Endodermal cell (in vitro differentiated cells): ENCODE results near the gene HOTAIR. TPM values are rescaled to one million over a fixed set of nuclear protein-coding genes. Genes with fewer than 3 reads are reported as not detected.

ENCODE experiments used
- DNase-seq: peaks from one replicate; pipeline ENCODE4 v3.0.0-alpha.2; 2017
- H3K27ac ChIP-seq: 2 replicates; pipeline ENCODE4 v1.5.1; 2013; ENCODE audit warnings: mild to moderate bottlenecking, low read depth, low read length, moderate library complexity
- H3K27me3 ChIP-seq: 2 replicates; pipeline ENCODE4 v1.6.1; 2013; ENCODE audit warnings: mild to moderate bottlenecking, low read length, moderate library complexity; ENCODE audit not compliant: insufficient read depth, control insufficient read depth, poor library complexity, severe bottlenecking
- H3K36me3 ChIP-seq: 2 replicates; pipeline ENCODE4 v1.7.0; 2013; ENCODE audit warnings: mild to moderate bottlenecking, low read length, moderate library complexity; ENCODE audit not compliant: control insufficient read depth, insufficient read depth
- H3K4me1 ChIP-seq: one replicate; pipeline ENCODE4 v1.7.0; 2013; ENCODE audit warnings: low read length; ENCODE audit not compliant: control insufficient read depth, insufficient read depth
- H3K4me3 ChIP-seq: 2 replicates; pipeline ENCODE4 v1.5.1; 2013; ENCODE audit warnings: mild to moderate bottlenecking, low read length, moderate library complexity
- H3K9ac ChIP-seq: 2 replicates; pipeline ENCODE4 v1.6.1; 2013; ENCODE audit warnings: mild to moderate bottlenecking, low read length, moderate library complexity; ENCODE audit not compliant: poor library complexity, severe bottlenecking; ENCODE audit errors: extremely low read depth
- H3K9me3 ChIP-seq: 2 replicates; pipeline ENCODE4 v1.6.1; 2013; ENCODE audit warnings: mild to moderate bottlenecking, low read length, moderate library complexity; ENCODE audit not compliant: control insufficient read depth
- H3K27ac Mint-ChIP-seq: 2 replicates; pipeline ENCODE4 v1.8.0; 2020; ENCODE audit warnings: mixed read lengths
- H3K27me3 Mint-ChIP-seq: 2 replicates; pipeline ENCODE4 v1.8.0; 2021; ENCODE audit warnings: mild to moderate bottlenecking, mixed read lengths; ENCODE audit not compliant: insufficient read depth
- H3K36me3 Mint-ChIP-seq: 2 replicates; pipeline ENCODE4 v1.8.0; 2020; ENCODE audit warnings: low read depth, mixed read lengths
- H3K4me1 Mint-ChIP-seq: 2 replicates; pipeline ENCODE4 v1.8.0; 2020; ENCODE audit warnings: mixed read lengths
- H3K4me3 Mint-ChIP-seq: 2 replicates; pipeline ENCODE4 v1.8.0; 2020; ENCODE audit warnings: mild to moderate bottlenecking, moderate library complexity, mixed read lengths
- H3K9me3 Mint-ChIP-seq: 2 replicates; pipeline ENCODE4 v1.8.0; 2020; ENCODE audit warnings: mild to moderate bottlenecking, mixed read lengths
- WGBS, 2 experiments: methylation state at CpG; one replicate each; pipeline versions ENCODE4 v1.1.5 to v1.1.7; 2013; ENCODE audit warnings: missing lambda C conversion rate in 2 of 2, mixed read lengths in 1 of 2; ENCODE audit not compliant: insufficient coverage in 1 of 2, insufficient read length in 1 of 2; 5-methylcytosine and 5-hydroxymethylcytosine counted together
- total RNA-seq, 2 donors: library from RNA; stranded (reverse); fragmentation: NEBNext Ultra II Directional in 1 of 2; extraction: Animal tissue kit (Norgen Biotek cat#: 25700) in 1 of 2; gene quantifications; 2 replicates in 1 of 2; 3 replicates in 1 of 2; pipeline ENCODE4 v1.2.1, GENCODE V29; 2021
- TF ChIP-seq, protein P1 (sequence below): fragments of 200-600 bp; sonication (generic); conservative IDR thresholded peaks from 2 replicates; pipeline ENCODE4 v1.5.0; 2021; ENCODE audit warnings: antibody characterized with exemption, mild to moderate bottlenecking

HOTAIR gene
- total RNA-seq, 2 donors from 2014 or later: not detected

DNA sequence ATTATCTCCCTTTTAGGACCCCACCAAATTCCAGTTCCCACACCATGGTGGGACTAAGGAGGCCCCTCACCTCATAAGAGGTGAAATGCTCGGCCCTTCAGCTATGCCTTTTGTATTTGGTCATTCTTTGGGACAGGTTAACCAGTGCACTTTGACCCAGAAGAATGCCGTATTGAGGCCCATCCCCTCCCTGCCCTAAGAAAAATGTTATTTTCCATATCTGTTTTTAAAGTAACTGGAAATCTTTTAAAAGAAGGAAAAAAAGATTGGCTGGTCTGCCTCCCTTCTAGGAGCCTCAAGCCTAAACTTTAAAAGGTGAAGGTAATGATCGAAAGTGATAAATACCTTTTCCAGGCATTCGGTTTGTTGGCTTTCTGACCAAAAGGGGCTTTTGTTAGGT lies 41.8 kb downstream of the HOTAIR start:
- H3K9me3 Mint-ChIP-seq: peaks cover 5% of the 10 kb centered on the region
- H3K27ac Mint-ChIP-seq: no peak overlapping the region
- Histone ChIP-seq H3K27ac (no peak overlapping the region), H3K9me3 (peaks cover 6% of the 10 kb centered on the region), H3K4me3 (no peak overlapping the region), H3K4me1 (no peaks in the 10 kb centered on the region), H3K36me3 (no peaks in the 10 kb centered on the region), H3K9ac (no peak overlapping the region), H3K27me3 (peaks cover 100% of the 10 kb centered on the region)
- H3K4me1 Mint-ChIP-seq: peaks cover 5% of the 10 kb centered on the region
- no peak for DNase-seq
- 66% methylated on average over 3 to 4 of the region's 4 CpGs for WGBS, 2 experiments
- TF ChIP-seq, protein P1, sequence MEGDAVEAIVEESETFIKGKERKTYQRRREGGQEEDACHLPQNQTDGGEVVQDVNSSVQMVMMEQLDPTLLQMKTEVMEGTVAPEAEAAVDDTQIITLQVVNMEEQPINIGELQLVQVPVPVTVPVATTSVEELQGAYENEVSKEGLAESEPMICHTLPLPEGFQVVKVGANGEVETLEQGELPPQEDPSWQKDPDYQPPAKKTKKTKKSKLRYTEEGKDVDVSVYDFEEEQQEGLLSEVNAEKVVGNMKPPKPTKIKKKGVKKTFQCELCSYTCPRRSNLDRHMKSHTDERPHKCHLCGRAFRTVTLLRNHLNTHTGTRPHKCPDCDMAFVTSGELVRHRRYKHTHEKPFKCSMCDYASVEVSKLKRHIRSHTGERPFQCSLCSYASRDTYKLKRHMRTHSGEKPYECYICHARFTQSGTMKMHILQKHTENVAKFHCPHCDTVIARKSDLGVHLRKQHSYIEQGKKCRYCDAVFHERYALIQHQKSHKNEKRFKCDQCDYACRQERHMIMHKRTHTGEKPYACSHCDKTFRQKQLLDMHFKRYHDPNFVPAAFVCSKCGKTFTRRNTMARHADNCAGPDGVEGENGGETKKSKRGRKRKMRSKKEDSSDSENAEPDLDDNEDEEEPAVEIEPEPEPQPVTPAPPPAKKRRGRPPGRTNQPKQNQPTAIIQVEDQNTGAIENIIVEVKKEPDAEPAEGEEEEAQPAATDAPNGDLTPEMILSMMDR: no peak
- peaks cover 100% of the 10 kb centered on the region for H3K27me3 Mint-ChIP-seq
- no peaks in the 10 kb centered on the region for H3K36me3 Mint-ChIP-seq
- H3K4me3 Mint-ChIP-seq: no peak overlapping the region

DNA sequence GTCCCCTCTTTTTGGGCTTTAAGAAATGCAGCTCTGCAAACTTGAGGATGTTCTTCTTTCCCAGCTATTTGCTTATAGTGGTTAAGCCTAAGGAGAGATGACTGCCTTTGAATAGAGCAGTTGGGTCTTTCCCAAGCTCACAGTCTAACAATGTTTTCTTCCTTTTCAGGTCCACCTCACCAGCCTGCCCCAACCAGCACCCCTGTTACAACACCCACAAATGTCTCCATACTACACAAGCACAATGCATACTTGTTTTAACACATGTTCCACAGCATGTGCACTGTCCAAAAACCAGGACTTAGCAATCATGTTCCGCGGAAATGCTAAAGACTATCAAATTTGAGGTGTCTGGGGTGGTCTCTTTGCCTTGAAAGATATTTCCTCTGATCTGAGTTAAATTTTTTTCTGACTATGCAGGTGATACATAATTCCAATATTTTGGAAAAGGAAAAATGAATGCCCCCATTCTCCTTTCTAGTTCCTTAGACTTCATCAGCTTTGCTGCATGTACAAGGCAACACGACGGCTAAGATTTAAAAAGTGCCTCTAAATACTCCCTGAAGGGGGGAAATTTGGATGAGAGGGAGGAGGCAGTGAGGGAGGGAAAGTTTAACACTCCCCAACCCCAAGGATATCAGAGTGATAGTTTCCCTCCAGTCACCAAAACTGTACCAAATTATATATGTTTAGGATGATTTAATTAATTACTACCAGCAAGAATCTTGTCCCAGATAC lies 42.7 kb downstream of the HOTAIR start:
- H3K27ac Mint-ChIP-seq: no peak overlapping the region
- no peak for DNase-seq
- TF ChIP-seq, protein P1: no peak
- Histone ChIP-seq H3K4me1 (no peaks in the 10 kb centered on the region), H3K9ac (no peak overlapping the region), H3K36me3 (no peaks in the 10 kb centered on the region), H3K27me3 (peaks cover 100% of the 10 kb centered on the region), H3K9me3 (peaks cover 4% of the 10 kb centered on the region), H3K4me3 (no peak overlapping the region), H3K27ac (no peak overlapping the region)
- WGBS, 2 experiments: 55% methylated on average over 4 of the region's 4 CpGs; no CpG with 5 or more reads in 1 of the 2 experiments
- peaks cover 5% of the 10 kb centered on the region for H3K4me1 Mint-ChIP-seq
- peaks cover 100% of the 10 kb centered on the region for H3K27me3 Mint-ChIP-seq
- no peaks in the 10 kb centered on the region for H3K36me3 Mint-ChIP-seq
- H3K4me3 Mint-ChIP-seq: no peak overlapping the region
- peaks cover 4% of the 10 kb centered on the region for H3K9me3 Mint-ChIP-seq

DNA sequence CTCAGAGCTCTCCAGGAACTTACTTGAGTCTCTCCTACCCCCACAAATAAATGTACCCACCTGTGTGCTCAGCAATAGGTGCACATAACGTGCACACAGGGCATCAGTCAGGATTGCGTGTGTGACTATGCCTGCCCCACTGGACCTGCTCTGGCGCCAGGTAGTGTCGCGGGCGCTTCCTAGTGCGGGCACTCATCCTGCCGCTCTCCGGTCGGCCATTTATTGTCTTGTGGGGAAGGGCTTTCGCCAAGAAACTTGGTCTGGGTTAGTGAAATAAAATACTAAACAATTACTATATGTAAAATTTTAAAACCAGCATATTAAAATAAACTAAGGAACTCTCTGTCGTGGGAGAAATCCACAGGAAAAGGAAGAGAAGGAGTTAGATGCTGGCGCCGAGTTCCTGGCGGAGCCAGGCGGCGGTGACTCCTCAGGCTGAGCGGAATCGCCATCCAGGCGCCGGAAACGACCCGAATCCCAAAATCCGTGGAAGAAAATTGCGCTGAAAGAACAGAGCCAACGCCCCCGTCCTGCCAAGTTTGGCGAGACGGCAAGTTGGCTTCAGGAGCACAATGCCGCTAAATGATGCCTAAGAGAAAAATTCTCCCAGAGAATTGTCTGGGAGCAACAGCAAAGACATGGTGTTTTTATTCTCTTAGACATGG lies 44.0 kb downstream of the HOTAIR start:
- no peak overlapping the region for H3K4me3 ChIP-seq
- peaks cover 4% of the 10 kb centered on the region for H3K9me3 ChIP-seq
- TF ChIP-seq, protein P1: no peak
- Mint-ChIP-seq H3K4me1 (peaks cover 5% of the 10 kb centered on the region), H3K27ac (no peak overlapping the region), H3K27me3 (peaks cover 100% of the 10 kb centered on the region), H3K4me3 (no peak overlapping the region), H3K36me3 (no peaks in the 10 kb centered on the region), H3K9me3 (peaks cover 2% of the 10 kb centered on the region)
- 30 to 36% methylated on average over 17 to 29 of the region's 30 CpGs for WGBS, 2 experiments
- H3K9ac ChIP-seq: no peak overlapping the region
- H3K4me1 ChIP-seq: no peaks in the 10 kb centered on the region
- no peaks in the 10 kb centered on the region for H3K36me3 ChIP-seq
- peak; percentile 62 for DNase-seq
- peaks cover 100% of the 10 kb centered on the region for H3K27me3 ChIP-seq
- H3K27ac ChIP-seq: no peak overlapping the region
